Progenitor cell of endocrine pancreas (in vitro differentiated cells): ENCODE measurements around the gene SV2B. TPM values are rescaled to one million over a fixed set of nuclear protein-coding genes. Genes with fewer than 3 reads are reported as not detected.

Experiments used
- DNase-seq: peaks from one replicate; pipeline ENCODE4 v3.0.0; 2021; ENCODE audit warnings: low spot score; ENCODE audit not compliant: unreplicated experiment
- H3K27ac Mint-ChIP-seq: 2 replicates; pipeline ENCODE4 v1.8.0; 2021; ENCODE audit warnings: mild to moderate bottlenecking, moderate library complexity, mixed read lengths
- H3K27me3 Mint-ChIP-seq: 2 replicates; pipeline ENCODE4 v1.8.0; 2021; ENCODE audit warnings: mixed read lengths
- H3K36me3 Mint-ChIP-seq: 2 replicates; pipeline ENCODE4 v1.8.0; 2022; ENCODE audit warnings: mixed read lengths; ENCODE audit not compliant: insufficient read depth
- H3K4me1 Mint-ChIP-seq: 2 replicates; pipeline ENCODE4 v1.8.0; 2021; ENCODE audit warnings: low read depth, mixed read lengths
- H3K4me3 Mint-ChIP-seq: 2 replicates; pipeline ENCODE4 v1.8.0; 2021; ENCODE audit warnings: low read depth, mild to moderate bottlenecking, moderate library complexity, mixed read lengths
- H3K9me3 Mint-ChIP-seq: 2 replicates; pipeline ENCODE4 v1.8.0; 2021; ENCODE audit warnings: low read depth, mixed read lengths
- total RNA-seq: library from RNA; stranded (reverse); gene quantifications from 2 replicates; pipeline ENCODE4 v1.2.1, GENCODE V29; 2021
- TF ChIP-seq, protein P1 (sequence below): fragments of 200-600 bp; sonication (generic); IDR thresholded peaks from one replicate; pipeline ENCODE4 v1.5.0; 2021; ENCODE audit warnings: antibody characterized with exemption, mild to moderate bottlenecking; ENCODE audit not compliant: unreplicated experiment

The SV2B gene
- total RNA-seq, 1 donor from 2014 or later, result 19.9 TPM

GRCh38 chr15:91209318-91209717 is 109.3 kb downstream of the SV2B start:
- Mint-ChIP-seq H3K4me3 (no peak overlapping the region), H3K9me3 (peaks cover 5% of the 10 kb centered on the region), H3K27me3 (peaks cover 35% of the 10 kb centered on the region), H3K4me1 (no peaks in the 10 kb centered on the region), H3K27ac (no peak overlapping the region), H3K36me3 (no peaks in the 10 kb centered on the region)
- TF ChIP-seq, protein P1, sequence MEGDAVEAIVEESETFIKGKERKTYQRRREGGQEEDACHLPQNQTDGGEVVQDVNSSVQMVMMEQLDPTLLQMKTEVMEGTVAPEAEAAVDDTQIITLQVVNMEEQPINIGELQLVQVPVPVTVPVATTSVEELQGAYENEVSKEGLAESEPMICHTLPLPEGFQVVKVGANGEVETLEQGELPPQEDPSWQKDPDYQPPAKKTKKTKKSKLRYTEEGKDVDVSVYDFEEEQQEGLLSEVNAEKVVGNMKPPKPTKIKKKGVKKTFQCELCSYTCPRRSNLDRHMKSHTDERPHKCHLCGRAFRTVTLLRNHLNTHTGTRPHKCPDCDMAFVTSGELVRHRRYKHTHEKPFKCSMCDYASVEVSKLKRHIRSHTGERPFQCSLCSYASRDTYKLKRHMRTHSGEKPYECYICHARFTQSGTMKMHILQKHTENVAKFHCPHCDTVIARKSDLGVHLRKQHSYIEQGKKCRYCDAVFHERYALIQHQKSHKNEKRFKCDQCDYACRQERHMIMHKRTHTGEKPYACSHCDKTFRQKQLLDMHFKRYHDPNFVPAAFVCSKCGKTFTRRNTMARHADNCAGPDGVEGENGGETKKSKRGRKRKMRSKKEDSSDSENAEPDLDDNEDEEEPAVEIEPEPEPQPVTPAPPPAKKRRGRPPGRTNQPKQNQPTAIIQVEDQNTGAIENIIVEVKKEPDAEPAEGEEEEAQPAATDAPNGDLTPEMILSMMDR, result no peak
- DNase-seq, result no peak

- H3K4me3 Mint-ChIP-seq, result no peak overlapping the region
- TF ChIP-seq, protein P1, result no peak
- peaks cover 5% of the 10 kb centered on the region for H3K9me3 Mint-ChIP-seq
- H3K27me3 Mint-ChIP-seq, result peaks cover 35% of the 10 kb centered on the region
- H3K36me3 Mint-ChIP-seq, result no peaks in the 10 kb centered on the region
- no peak overlapping the region for H3K27ac Mint-ChIP-seq
- H3K4me1 Mint-ChIP-seq, result no peaks in the 10 kb centered on the region
- DNase-seq, result no peak
Observed at GRCh38 chr15:91209726-91210125, 109.7 kb downstream of the SV2B start.

GRCh38 chr15:91214675-91215590 is 114.9 kb downstream of the SV2B start:
- Mint-ChIP-seq H3K36me3 (no peaks in the 10 kb centered on the region), H3K4me1 (no peaks in the 10 kb centered on the region), H3K27ac (no peak overlapping the region), H3K9me3 (peaks cover 5% of the 10 kb centered on the region), H3K4me3 (no peak overlapping the region), H3K27me3 (peaks cover 11% of the 10 kb centered on the region)
- TF ChIP-seq, protein P1, result no peak
- no peak for DNase-seq

DNA sequence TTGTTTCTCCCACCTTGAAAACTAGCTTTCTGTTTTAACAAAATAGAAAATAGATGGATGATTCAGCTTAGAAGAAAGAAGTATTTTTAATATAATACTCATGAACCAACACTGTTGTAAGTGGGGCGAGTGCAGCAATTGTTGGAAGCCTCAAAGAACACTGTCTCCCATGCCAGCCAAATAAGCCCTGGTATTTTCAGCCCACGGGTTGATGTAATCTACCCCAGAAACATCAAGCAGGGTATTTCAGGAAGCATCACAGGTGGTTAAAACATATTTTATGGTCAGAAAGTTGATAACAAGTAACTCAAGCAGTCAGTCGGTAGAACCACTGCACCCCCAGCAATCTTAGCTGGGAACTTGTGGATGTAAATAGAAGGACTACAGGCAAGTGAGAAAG is 115.9 kb downstream of the SV2B start:
- peaks cover 2% of the 10 kb centered on the region for H3K27me3 Mint-ChIP-seq
- no peaks in the 10 kb centered on the region for H3K36me3 Mint-ChIP-seq
- H3K4me1 Mint-ChIP-seq, result no peaks in the 10 kb centered on the region
- H3K9me3 Mint-ChIP-seq, result peaks cover 5% of the 10 kb centered on the region
- H3K27ac Mint-ChIP-seq, result no peak overlapping the region
- DNase-seq, result no peak
- no peak overlapping the region for H3K4me3 Mint-ChIP-seq
- TF ChIP-seq, protein P1, result no peak

DNA sequence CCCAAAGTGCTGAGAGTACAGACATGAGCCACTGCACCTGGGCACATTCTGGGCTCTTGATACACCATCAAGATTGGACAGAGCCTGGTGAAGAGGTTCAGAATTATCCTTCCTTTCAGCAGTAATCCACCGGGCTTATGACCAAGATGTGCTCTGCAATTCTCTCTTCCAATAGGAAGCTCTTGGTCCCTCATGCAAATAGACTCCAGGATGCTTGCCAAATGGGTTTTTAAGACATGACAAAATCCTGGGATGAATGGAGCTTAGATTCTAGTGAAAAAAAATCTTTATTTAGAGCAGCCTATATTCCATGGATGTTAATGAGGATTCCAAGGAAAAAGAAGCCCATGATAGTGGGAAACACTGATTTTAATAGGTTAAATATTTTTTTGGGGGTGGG is 119.1 kb downstream of the SV2B start:
- no peaks in the 10 kb centered on the region for H3K4me1 Mint-ChIP-seq
- DNase-seq, result no peak
- peaks cover 8% of the 10 kb centered on the region for H3K27me3 Mint-ChIP-seq
- no peak overlapping the region for H3K4me3 Mint-ChIP-seq
- no peak overlapping the region for H3K27ac Mint-ChIP-seq
- TF ChIP-seq, protein P1, result no peak
- no peaks in the 10 kb centered on the region for H3K36me3 Mint-ChIP-seq
- peaks cover 1% of the 10 kb centered on the region for H3K9me3 Mint-ChIP-seq
